Caco-2 (cell line): ENCODE data around the gene SPARC. TPM values are rescaled to one million over a fixed set of nuclear protein-coding genes. Genes with fewer than 3 reads are reported as not detected.

Experiments
- BruUV-seq: library from RNA; stranded (reverse); fragments of 400-500 nt; replicated peaks from 2 replicates; lab custom pipeline; 2021; lab: Mats Ljungman, UMichigan
- CTCF ChIA-PET: fragments of 300-600 bp; sonication (Branson Sonifier 250); formaldehyde crosslinking; loops from one replicate; lab custom pipeline; 2022; ENCODE audit warnings: antibody characterized with exemption; lab: Charles Lee
- POLR2A ChIA-PET: fragments of 300-600 bp; sonication (Branson Sonifier 250); formaldehyde crosslinking; loops from one replicate; lab custom pipeline; 2022; ENCODE audit warnings: antibody characterized with exemption; lab: Charles Lee
- DNase-seq, 2 experiments: peaks; one replicate each; pipeline versions ENCODE4 v3.0.0 to v3.0.0-alpha.2; 2020 to 2022
- H3K27me3 ChIP-seq: replicated peaks from 2 replicates; pipeline ENCODE4 v1.6.0; 2011; ENCODE audit warnings: low read length; ENCODE audit not compliant: control insufficient read depth, insufficient read depth
- H3K36me3 ChIP-seq: 2 replicates; pipeline ENCODE4 v1.5.1; 2011; ENCODE audit warnings: low read length; ENCODE audit not compliant: control insufficient read depth, insufficient read depth
- H3K4me1 ChIP-seq: fragments of 250-450 bp; sonication (Bioruptor Pico); 2 replicates; pipeline ENCODE4 v1.5.1; 2020; ENCODE audit warnings: mild to moderate bottlenecking
- H3K4me3 ChIP-seq: 2 replicates; pipeline ENCODE4 v1.5.1; 2011; ENCODE audit warnings: low read depth, mild to moderate bottlenecking, control low read depth, low read length
- H3K9me3 ChIP-seq: fragments of 250-450 bp; sonication (Bioruptor Pico); 2 replicates; pipeline ENCODE4 v1.5.1; 2020; ENCODE audit warnings: mild to moderate bottlenecking, moderate library complexity
- H3K27ac Mint-ChIP-seq: one replicate; pipeline ENCODE4 v1.8.0; 2022; ENCODE audit warnings: mixed read lengths; ENCODE audit not compliant: unreplicated experiment
- H3K27me3 Mint-ChIP-seq: one replicate; pipeline ENCODE4 v1.8.0; 2022; ENCODE audit warnings: mixed read lengths; ENCODE audit not compliant: insufficient read depth, unreplicated experiment
- H3K36me3 Mint-ChIP-seq: one replicate; pipeline ENCODE4 v1.8.0; 2022; ENCODE audit warnings: mild to moderate bottlenecking, mixed read lengths; ENCODE audit not compliant: insufficient read depth, unreplicated experiment
- H3K4me1 Mint-ChIP-seq: one replicate; pipeline ENCODE4 v1.8.0; 2022; ENCODE audit warnings: low read depth, mixed read lengths; ENCODE audit not compliant: unreplicated experiment
- H3K4me3 Mint-ChIP-seq: one replicate; pipeline ENCODE4 v1.8.0; 2022; ENCODE audit warnings: mild to moderate bottlenecking, moderate library complexity, mixed read lengths; ENCODE audit not compliant: unreplicated experiment
- H3K9me3 Mint-ChIP-seq: one replicate; pipeline ENCODE4 v1.8.0; 2022; ENCODE audit warnings: mixed read lengths; ENCODE audit not compliant: unreplicated experiment
- intact Hi-C: fragments of 100-400 bp; cut with micrococcal nuclease; formaldehyde crosslinking; loops from one replicate; pipeline ENCODE4 v1.10.0; 2022; ENCODE audit not compliant: unreplicated experiment
- total RNA-seq: library from RNA; stranded (reverse); gene quantifications from 2 replicates; pipeline ENCODE4 v1.2.3, GENCODE V29; 2022
- TF ChIP-seq, protein P1 (sequence below), 2 experiments: fragments of 200-600 bp in 1 of 2; IDR thresholded peaks; 1 replicate in 1 of 2; 2 replicates in 1 of 2; pipeline versions ENCODE4 v1.5.1 to v1.8.0; 2011 to 2022; ENCODE audit warnings: antibody characterized with exemption in 1 of 2, control low read depth in 1 of 2, inconsistent platforms in 1 of 2, low read depth in 1 of 2, low read length in 1 of 2, mild to moderate bottlenecking in 1 of 2, moderate library complexity in 1 of 2; ENCODE audit not compliant: insufficient read depth in 1 of 2, severe bottlenecking in 1 of 2, unreplicated experiment in 1 of 2

SPARC gene
- total RNA-seq, 1 experiment from 2014 or later, result 22.7 TPM

DNA sequence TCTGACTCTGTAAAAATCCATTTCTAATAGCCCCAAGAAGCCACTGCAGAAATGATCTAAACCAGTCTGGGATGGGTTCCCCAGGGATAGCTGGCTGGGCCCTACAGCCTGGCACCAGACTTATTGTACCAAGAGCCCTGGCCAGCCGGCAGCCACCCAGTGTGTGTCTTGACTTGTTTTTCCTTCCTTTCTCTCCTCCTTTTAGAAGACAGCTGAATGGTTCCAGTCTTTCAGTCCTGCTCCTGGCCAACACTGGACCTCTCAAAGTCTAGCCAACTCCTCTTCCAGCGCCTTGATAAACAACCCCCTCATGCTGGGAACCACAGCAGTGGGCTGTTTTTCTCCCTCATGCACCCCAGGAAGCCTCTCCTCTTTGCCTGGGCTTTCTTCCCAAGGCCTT is 37.6 kb upstream of the SPARC start:
- no peaks in the 10 kb centered on the region for H3K27me3 Mint-ChIP-seq
- H3K9me3 Mint-ChIP-seq, result no peaks in the 10 kb centered on the region
- H3K36me3 Mint-ChIP-seq, result no peaks in the 10 kb centered on the region
- POLR2A ChIA-PET, result no interaction called here
- H3K27ac Mint-ChIP-seq, result no peak overlapping the region
- no peaks in the 10 kb centered on the region for H3K36me3 ChIP-seq
- H3K4me1 Mint-ChIP-seq, result no peaks in the 10 kb centered on the region
- H3K27me3 ChIP-seq, result no peaks in the 10 kb centered on the region
- DNase-seq, result no peak
- intact Hi-C loops, result no loop called here
- H3K4me3 ChIP-seq, result no peak overlapping the region
- H3K4me1 ChIP-seq, result no peaks in the 10 kb centered on the region
- H3K4me3 Mint-ChIP-seq, result no peak overlapping the region
- peaks cover 6% of the 10 kb centered on the region for H3K9me3 ChIP-seq
- BruUV-seq, result no TSS peak
- CTCF ChIA-PET, result no interaction called here
- TF ChIP-seq, protein P1, sequence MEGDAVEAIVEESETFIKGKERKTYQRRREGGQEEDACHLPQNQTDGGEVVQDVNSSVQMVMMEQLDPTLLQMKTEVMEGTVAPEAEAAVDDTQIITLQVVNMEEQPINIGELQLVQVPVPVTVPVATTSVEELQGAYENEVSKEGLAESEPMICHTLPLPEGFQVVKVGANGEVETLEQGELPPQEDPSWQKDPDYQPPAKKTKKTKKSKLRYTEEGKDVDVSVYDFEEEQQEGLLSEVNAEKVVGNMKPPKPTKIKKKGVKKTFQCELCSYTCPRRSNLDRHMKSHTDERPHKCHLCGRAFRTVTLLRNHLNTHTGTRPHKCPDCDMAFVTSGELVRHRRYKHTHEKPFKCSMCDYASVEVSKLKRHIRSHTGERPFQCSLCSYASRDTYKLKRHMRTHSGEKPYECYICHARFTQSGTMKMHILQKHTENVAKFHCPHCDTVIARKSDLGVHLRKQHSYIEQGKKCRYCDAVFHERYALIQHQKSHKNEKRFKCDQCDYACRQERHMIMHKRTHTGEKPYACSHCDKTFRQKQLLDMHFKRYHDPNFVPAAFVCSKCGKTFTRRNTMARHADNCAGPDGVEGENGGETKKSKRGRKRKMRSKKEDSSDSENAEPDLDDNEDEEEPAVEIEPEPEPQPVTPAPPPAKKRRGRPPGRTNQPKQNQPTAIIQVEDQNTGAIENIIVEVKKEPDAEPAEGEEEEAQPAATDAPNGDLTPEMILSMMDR (IDR thresholded peaks at IDR 0.05; ENCODE audit: insufficient read depth in 1 of 2, low read depth in 1 of 2, low read length in 1 of 2, severe bottlenecking in 1 of 2, unreplicated experiment in 1 of 2), result no peak

DNA sequence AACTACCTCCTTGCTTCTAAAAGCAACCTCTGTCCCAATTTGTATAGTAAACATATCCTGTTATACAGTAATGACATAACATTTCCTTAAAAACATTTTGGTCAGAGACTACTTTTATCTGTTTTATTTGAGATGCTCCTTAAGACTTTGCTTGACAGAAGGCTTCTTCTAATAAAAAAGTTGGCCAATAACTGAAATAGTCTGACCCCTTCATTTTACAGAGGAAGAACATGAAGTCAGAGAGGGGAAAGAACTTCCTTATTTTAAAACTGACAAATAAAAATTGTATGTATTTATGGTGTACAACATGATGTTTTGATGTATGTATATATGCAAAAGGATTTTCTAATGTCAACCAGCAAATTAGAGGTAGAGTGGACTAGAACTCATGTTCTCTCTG is 35.8 kb upstream of the SPARC start:
- H3K4me1 Mint-ChIP-seq, result no peaks in the 10 kb centered on the region
- DNase-seq, result no peak
- ChIA-PET POLR2A (no interaction called here), CTCF (no interaction called here)
- no peaks in the 10 kb centered on the region for H3K36me3 Mint-ChIP-seq
- no TSS peak for BruUV-seq
- no peaks in the 10 kb centered on the region for H3K9me3 Mint-ChIP-seq
- H3K27me3 Mint-ChIP-seq, result no peaks in the 10 kb centered on the region
- no peaks in the 10 kb centered on the region for H3K36me3 ChIP-seq
- TF ChIP-seq, protein P1 (IDR thresholded peaks at IDR 0.05; ENCODE audit: insufficient read depth in 1 of 2, low read depth in 1 of 2, low read length in 1 of 2, severe bottlenecking in 1 of 2, unreplicated experiment in 1 of 2), result no peak
- intact Hi-C loops, result no loop called here
- H3K4me1 ChIP-seq, result no peaks in the 10 kb centered on the region
- H3K4me3 ChIP-seq, result no peak overlapping the region
- no peak overlapping the region for H3K27ac Mint-ChIP-seq
- no peaks in the 10 kb centered on the region for H3K9me3 ChIP-seq
- H3K4me3 Mint-ChIP-seq, result no peak overlapping the region
- no peaks in the 10 kb centered on the region for H3K27me3 ChIP-seq

DNA sequence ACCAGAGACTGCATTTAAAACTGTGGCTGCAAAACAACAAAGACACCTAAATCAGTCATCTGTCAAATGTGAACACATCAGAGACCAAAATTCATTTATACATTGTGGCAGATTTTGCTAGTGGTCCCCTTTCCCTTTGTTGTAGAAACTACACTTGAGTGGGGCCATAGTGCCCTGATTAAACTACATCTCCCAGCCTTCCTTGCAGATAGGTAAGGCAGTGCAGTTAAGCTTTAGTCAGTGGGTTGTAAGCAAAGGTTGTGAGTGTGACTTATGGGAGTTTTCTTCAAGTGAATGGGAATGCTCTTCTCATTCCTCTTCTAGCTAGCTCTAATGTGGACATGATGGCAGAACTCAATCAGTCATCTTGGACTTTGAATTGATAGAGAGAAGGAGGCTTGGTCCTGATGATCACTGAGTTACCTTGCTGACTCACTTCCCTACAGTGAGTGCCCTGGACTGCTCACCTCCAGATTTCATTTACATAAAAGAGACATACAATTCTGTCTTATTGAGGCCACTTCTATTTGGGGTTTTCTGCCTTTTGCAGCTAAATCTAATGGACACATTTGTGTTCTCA is 35.2 kb upstream of the SPARC start:
- Histone ChIP-seq H3K9me3 (no peaks in the 10 kb centered on the region), H3K36me3 (no peaks in the 10 kb centered on the region), H3K4me1 (no peaks in the 10 kb centered on the region), H3K4me3 (no peak overlapping the region), H3K27me3 (no peaks in the 10 kb centered on the region)
- H3K4me3 Mint-ChIP-seq, result no peak overlapping the region
- H3K27me3 Mint-ChIP-seq, result no peaks in the 10 kb centered on the region
- no peaks in the 10 kb centered on the region for H3K9me3 Mint-ChIP-seq
- H3K27ac Mint-ChIP-seq, result no peak overlapping the region
- intact Hi-C loops, result no loop called here
- no peaks in the 10 kb centered on the region for H3K4me1 Mint-ChIP-seq
- no peaks in the 10 kb centered on the region for H3K36me3 Mint-ChIP-seq
- TF ChIP-seq, protein P1 (IDR thresholded peaks at IDR 0.05; ENCODE audit: insufficient read depth in 1 of 2, low read depth in 1 of 2, low read length in 1 of 2, severe bottlenecking in 1 of 2, unreplicated experiment in 1 of 2), result no peak
- DNase-seq, result no peak
- ChIA-PET CTCF (interaction anchor here (1.9 kb wide), 1 partner anchor 63 kb away, joined by 10 read pairs; no protein-coding TSS in a partner anchor), POLR2A (no interaction called here)
- no TSS peak for BruUV-seq
